ENCODE measurements around the gene CARD19. TPM values are rescaled to one million over a fixed set of nuclear protein-coding genes. Genes with fewer than 3 reads are reported as not detected.

CARD19 gene
- total RNA-seq, 1 donor from 2014 or later = 22.6 TPM

DNA sequence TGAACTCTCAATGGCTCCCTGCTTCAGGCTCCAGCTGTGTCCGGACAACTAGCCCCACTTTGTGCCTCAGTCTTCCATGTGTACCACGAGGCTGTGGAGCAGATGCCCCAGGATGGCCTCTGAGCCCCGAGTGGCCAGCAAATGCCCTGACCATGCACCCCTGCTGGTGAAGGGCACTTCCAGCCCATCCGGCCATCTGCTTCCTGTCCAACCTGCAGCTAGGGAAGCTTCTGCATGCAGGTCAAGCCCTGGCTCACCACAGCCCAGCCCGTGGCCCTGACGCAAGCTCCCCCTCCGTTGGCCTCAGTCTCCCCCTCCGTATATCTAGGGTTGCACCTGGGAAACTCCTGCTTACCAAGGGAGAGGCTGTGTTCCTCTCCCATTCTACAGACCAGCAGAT, 33.3 kb downstream of the CARD19 start:
- H3K27me3 Mint-ChIP-seq (ENCODE audit: low read depth) = no peaks in the 10 kb centered on the region
- peaks cover 4% of the 10 kb centered on the region for H3K36me3 Mint-ChIP-seq
- no peak for DNase-seq (ENCODE audit: low spot score in 2 of 2, unreplicated experiment in 2 of 2)
- H3K9me3 Mint-ChIP-seq = no peaks in the 10 kb centered on the region
- peaks cover 34% of the 10 kb centered on the region for H3K4me1 Mint-ChIP-seq
- H3K4me3 Mint-ChIP-seq = no peak overlapping the region
- TF ChIP-seq, protein P1, sequence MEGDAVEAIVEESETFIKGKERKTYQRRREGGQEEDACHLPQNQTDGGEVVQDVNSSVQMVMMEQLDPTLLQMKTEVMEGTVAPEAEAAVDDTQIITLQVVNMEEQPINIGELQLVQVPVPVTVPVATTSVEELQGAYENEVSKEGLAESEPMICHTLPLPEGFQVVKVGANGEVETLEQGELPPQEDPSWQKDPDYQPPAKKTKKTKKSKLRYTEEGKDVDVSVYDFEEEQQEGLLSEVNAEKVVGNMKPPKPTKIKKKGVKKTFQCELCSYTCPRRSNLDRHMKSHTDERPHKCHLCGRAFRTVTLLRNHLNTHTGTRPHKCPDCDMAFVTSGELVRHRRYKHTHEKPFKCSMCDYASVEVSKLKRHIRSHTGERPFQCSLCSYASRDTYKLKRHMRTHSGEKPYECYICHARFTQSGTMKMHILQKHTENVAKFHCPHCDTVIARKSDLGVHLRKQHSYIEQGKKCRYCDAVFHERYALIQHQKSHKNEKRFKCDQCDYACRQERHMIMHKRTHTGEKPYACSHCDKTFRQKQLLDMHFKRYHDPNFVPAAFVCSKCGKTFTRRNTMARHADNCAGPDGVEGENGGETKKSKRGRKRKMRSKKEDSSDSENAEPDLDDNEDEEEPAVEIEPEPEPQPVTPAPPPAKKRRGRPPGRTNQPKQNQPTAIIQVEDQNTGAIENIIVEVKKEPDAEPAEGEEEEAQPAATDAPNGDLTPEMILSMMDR (IDR thresholded peaks at IDR 0.05; ENCODE audit: unreplicated experiment) = no peak
- no peak overlapping the region for H3K27ac Mint-ChIP-seq

DNA sequence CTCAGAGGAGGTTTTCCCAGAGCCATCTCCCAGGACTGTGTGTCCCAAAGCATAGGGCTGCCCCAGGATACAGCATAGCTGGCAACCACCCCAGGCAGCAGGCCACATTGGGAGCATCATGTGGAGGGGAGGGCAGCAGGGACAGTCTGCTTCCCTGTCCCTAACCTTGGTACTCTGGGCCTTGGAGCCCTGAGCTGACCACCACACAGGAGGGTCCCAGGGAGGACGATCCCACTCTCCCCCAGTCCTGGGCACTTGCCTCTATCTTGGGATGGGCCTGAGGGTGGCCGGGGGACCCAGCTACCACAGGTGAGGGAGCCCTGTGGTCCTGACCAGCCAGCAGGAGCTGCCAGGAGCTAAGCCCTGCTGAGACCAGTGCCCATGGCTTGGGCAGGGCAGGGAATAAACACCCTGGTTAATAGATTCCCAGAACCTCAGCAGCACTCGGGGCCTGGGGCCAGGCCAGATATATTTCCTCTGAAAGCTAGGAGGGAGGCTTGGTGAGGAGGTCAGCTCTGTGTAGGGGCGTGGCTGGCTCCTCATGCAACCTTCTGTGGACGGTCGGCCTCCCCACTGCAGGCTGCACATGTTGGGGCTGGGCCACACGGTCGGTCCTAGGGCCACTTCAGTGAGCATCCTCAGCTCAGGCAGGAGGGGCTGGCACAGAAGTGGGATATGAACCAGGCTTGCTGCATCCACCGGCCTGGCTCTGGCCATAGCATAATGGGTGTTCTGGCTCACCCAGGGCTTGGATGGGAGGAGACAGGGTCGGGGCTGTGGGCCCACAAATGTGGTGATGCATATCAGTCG, 33.9 kb downstream of the CARD19 start:
- no peaks in the 10 kb centered on the region for H3K27me3 Mint-ChIP-seq (ENCODE audit: low read depth)
- H3K36me3 Mint-ChIP-seq = peaks cover 1% of the 10 kb centered on the region
- no peak overlapping the region for H3K27ac Mint-ChIP-seq
- no peaks in the 10 kb centered on the region for H3K9me3 Mint-ChIP-seq
- H3K4me1 Mint-ChIP-seq = peaks cover 39% of the 10 kb centered on the region
- H3K4me3 Mint-ChIP-seq = no peak overlapping the region
- TF ChIP-seq, protein P1 (IDR thresholded peaks at IDR 0.05; ENCODE audit: unreplicated experiment) = no peak
- DNase-seq (ENCODE audit: low spot score in 2 of 2, unreplicated experiment in 2 of 2) = no peak

DNA sequence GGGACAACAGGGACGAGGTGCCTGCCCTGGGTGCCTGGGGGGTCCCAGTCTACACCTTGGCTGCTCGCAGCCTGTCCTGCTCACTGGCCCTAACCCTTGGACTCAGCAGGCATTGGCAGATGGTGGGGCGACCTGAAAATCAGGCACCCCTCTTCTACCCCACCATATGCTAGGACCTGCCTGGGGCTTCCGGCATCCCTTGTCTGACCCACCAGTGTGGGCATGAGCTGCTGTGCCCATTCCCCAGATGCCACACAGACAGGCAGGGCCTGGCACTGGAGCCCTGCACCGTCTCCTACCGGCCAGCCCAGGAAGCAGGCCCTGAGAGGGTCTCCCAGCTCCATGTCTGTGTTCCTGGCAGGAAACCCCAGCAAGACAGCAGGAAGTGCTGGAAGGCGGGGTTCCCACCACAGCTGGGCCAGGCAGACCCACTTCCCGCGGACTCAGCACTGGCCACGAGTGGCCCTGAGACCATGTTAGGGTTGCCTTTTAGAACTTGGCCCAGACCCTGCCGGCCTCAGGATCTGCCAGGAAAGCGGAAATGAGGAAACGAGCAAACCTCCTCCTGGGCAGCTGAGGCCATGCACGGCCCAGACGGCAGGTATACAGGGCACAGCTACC, 35.0 kb downstream of the CARD19 start:
- Mint-ChIP-seq H3K4me1 (peaks cover 36% of the 10 kb centered on the region), H3K27me3 (ENCODE audit: low read depth) (no peaks in the 10 kb centered on the region), H3K9me3 (no peaks in the 10 kb centered on the region), H3K4me3 (no peak overlapping the region), H3K36me3 (no peaks in the 10 kb centered on the region), H3K27ac (no peak overlapping the region)
- no peak for DNase-seq (ENCODE audit: low spot score in 2 of 2, unreplicated experiment in 2 of 2)
- TF ChIP-seq, protein P1 (IDR thresholded peaks at IDR 0.05; ENCODE audit: unreplicated experiment) = no peak

DNA sequence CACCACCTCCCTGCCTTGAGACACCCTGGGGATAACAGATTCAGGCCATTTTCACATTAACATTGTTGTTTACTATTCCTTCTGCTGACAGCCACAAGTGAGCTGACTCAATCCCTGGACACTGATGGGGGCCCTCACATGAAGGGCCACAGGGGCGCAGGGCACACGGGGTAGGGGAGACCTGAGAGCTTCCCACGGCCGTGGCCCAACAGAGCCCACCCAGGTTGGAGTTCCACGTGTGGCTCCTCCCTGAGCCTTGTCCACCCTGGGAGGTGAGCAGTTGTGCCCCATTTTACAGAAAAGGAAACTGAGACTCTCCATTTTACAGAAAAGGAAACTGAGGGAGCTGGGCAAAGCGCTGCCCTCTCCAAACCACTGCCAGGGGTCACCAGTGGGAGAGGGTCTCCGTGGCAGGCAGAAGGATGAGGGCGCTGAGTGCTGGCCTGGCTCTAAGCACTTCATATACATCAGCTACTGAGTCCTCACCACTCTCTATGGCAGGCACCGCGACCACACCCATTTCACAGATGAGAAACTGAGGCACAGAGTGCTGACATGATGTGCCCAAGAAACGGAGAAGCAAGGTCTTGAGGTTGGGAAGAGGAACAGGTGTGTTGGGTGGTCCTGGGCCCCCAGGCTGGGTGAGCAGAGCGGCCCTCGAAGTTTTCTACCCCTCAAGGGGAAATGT, 35.7 kb downstream of the CARD19 start:
- DNase-seq (ENCODE audit: low spot score in 2 of 2, unreplicated experiment in 2 of 2) = no peak
- Mint-ChIP-seq H3K27ac (no peak overlapping the region), H3K4me3 (no peak overlapping the region), H3K27me3 (ENCODE audit: low read depth) (no peaks in the 10 kb centered on the region), H3K9me3 (no peaks in the 10 kb centered on the region), H3K4me1 (peaks cover 28% of the 10 kb centered on the region), H3K36me3 (no peaks in the 10 kb centered on the region)
- TF ChIP-seq, protein P1 (IDR thresholded peaks at IDR 0.05; ENCODE audit: unreplicated experiment) = no peak

DNA sequence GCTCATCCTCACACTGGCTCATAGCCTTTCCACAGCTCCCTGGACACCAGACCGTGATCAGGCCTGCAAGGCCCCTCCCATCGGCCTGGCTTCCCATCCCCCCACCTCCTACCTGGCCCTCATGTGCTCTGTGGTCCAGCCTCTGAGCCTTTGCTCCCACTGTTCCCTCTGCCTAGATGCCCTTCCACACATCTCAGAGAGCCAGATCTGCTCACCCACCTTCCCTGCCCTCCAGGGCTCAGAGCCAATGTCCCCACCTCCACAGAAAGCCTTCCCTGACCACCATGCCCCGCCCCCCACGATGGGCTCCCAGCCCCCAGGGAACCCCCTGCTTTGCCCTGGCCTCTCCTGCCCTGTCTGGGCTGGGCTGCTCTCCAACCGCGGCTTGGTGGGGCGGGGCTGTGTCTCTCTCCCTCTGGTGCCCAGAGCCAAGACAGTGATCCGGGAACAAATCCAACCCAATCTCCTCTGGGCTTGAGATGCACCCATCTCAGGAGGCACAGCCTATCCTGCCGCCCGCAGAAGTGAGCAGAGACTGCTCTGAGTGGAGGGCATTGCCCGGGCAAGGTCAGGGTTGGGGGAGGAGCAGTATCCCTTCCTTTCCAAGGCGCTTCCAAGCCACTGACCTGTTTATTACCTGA, 36.4 kb downstream of the CARD19 start:
- no peak for DNase-seq (ENCODE audit: low spot score in 2 of 2, unreplicated experiment in 2 of 2)
- Mint-ChIP-seq H3K4me1 (peaks cover 21% of the 10 kb centered on the region), H3K27me3 (ENCODE audit: low read depth) (no peaks in the 10 kb centered on the region), H3K36me3 (no peaks in the 10 kb centered on the region), H3K4me3 (peak overlapping the region; percentile 84), H3K9me3 (no peaks in the 10 kb centered on the region), H3K27ac (peak overlapping the region; percentile 91)
- TF ChIP-seq, protein P1 (IDR thresholded peaks at IDR 0.05; ENCODE audit: unreplicated experiment) = no peak
